GM12873 (cell line): ENCODE results near the gene PCSK6.

Source experiments
- CTCF ChIP-seq: IDR thresholded peaks from 2 replicates; pipeline ENCODE4 v1.5.1; 2012; ENCODE audit warnings: low read depth, mild to moderate bottlenecking, moderate library complexity, low read length, control low read depth; ENCODE audit not compliant: insufficient read depth; ENCODE audit errors: missing control alignments

The PCSK6 gene

GRCh38 chr15:101502572-101503295, 13.2 kb upstream of the PCSK6 start:
- TF ChIP-seq CTCF: no peak

- peak; percentile 67 for TF ChIP-seq CTCF
Observed at GRCh38 chr15:101501703-101502373, 12.3 kb upstream of the PCSK6 start.

- no peak for TF ChIP-seq CTCF
Observed at GRCh38 chr15:101500865-101501551, 11.5 kb upstream of the PCSK6 start.

GRCh38 chr15:101499863-101500713, 10.6 kb upstream of the PCSK6 start:
- no peak for TF ChIP-seq CTCF

GRCh38 chr15:101498717-101499480, 9.4 kb upstream of the PCSK6 start:
- TF ChIP-seq CTCF: no peak

- no peak for TF ChIP-seq CTCF
Observed at GRCh38 chr15:101498076-101498716, 8.7 kb upstream of the PCSK6 start.
